ENCODE results near the gene RNU1-1. TPM values are rescaled to one million over a fixed set of nuclear protein-coding genes. Genes with fewer than 3 reads are reported as not detected.
"Not testable (repeated sequence)": the region's sequence is repeated elsewhere in the genome, so short reads cannot be mapped to it uniquely, and the experiment has no call there.

RNU1-1 gene
- total RNA-seq, 1 experiment from 2014 or later = 255 TPM

GRCh38 chr1:16493731-16494130, 20.4 kb downstream of the RNU1-1 start:
- not testable (repeated sequence) for DNase-seq (ENCODE audit: low spot score)

DNA sequence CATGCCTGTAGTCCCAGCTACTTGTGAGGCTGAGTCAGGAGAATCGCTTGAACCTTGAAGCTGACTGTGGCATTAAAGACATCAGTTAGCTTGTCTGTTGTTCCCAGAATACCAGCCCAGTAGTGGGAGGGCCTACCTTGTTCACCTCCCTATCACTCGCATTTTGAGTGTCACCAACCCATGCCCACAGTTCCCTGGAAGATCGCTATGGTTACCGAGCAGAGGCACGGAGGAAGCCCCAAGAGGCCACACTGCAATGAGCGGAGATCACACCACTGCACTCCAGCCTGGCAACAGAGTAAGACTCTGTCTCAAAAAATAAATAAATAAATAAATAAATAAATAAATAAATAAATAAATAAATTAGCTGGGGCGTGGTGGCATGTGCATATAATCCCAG, 21.1 kb downstream of the RNU1-1 start:
- DNase-seq (ENCODE audit: low spot score) = not testable (repeated sequence)

GRCh38 chr1:16491056-16491675, 22.9 kb downstream of the RNU1-1 start:
- no peak for DNase-seq (ENCODE audit: low spot score)

DNA sequence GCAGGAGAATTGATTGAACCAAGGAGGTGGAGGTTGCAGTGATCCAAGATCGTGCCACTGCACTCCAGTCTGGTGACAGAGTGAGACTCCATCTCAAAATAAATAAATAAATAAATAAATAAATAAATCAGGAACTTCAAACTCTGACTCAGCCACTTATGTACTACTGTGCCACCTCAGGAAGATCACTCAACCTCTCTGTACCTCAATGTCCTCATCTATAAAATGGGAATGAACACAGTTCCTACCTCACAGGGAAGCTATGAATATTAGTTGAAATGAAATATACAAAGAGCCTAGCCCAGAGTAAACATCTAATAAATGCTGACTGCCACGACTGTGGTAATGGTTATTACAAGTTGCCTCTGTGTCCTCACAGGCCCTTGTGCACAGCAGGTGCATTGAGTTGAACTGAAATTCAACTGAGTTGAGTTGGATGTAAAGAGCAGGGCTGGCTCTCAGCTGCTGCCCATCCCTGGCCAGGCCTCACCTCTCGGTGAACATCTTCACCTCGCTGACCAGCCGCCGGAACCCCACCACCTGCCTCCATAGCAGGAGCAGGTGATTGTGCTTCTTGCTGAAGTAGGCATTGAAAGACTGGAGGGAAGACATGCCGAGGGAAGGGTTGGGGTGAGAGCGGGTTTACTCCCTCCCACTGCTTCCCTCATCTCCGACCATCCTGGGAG, 24.7 kb downstream of the RNU1-1 start:
- not testable (repeated sequence) for DNase-seq (ENCODE audit: low spot score)

DNA sequence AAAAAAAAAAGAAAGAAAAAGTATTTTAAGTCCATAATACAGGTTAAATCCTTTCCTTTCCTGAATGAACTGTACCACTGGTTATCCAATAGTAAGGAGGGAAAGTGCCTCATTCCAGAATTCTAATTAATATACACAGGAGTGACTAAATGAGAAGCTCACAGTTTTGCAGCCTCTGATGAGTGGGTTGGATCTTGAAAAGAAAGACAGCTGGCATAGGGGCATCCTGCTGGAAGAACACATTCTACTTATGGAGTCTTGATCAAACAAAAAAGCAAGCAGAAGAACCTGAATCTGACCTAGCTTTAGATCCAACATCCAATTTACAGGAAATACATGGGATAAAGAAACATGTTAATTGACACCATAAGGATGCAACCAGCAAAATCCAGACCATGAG, 27.1 kb downstream of the RNU1-1 start:
- not testable (repeated sequence) for DNase-seq (ENCODE audit: low spot score)

GRCh38 chr1:16486316-16486715, 27.8 kb downstream of the RNU1-1 start:
- not testable (repeated sequence) for DNase-seq (ENCODE audit: low spot score)

DNA sequence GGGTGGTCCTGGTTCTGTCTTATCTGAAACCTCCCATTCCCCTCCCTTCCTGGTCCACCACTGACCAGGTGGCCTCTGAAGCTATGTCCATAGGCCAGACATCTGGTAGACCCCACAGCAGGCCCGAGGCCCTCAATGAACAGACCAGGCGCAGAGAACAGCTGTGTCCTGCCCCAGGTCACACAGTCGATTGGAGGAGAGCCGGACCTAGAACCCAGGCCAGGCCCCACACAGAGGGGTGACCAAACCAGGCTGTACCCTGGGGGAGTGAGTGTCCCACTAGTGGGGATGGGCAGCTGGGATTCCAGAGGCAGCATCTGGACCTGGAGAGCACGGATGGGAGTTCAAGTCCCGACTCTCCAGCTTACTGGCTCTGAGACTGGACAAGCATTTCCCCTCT, 29.2 kb downstream of the RNU1-1 start:
- DNase-seq (ENCODE audit: low spot score) = no peak

- DNase-seq (ENCODE audit: low spot score) = no peak
Measured at GRCh38 chr1:16484501-16484835, 29.6 kb downstream of the RNU1-1 start.

- not testable (repeated sequence) for DNase-seq (ENCODE audit: low spot score)
Measured at GRCh38 chr1:16483639-16484500, 30.2 kb downstream of the RNU1-1 start.

DNA sequence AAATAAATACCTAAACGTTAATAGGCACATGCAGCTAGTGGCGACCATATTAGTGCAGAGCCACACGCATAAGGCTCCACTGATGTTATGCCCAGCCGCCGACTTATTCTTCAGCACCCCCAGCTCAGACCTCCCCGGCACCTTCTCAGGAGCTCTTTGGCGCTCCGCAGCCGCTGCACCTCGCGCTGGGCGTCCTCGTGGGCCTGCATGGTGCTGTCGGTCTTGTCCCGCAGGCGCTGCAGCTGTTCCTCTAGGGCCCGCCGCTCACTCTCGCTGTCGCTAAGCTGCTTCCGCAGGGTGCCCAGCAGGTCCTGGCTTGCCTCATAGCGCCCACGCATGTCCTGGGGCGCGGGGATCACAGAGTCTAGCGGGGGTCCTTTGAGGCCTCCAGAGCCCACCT, 30.9 kb downstream of the RNU1-1 start:
- DNase-seq (ENCODE audit: low spot score) = not testable (repeated sequence)

GRCh38 chr1:16478091-16478490, 36.0 kb downstream of the RNU1-1 start:
- DNase-seq (ENCODE audit: low spot score) = no peak

- DNase-seq (ENCODE audit: low spot score) = not testable (repeated sequence)
Measured at GRCh38 chr1:16475771-16476770, 38.0 kb downstream of the RNU1-1 start.

- DNase-seq (ENCODE audit: low spot score) = not testable (repeated sequence)
Measured at GRCh38 chr1:16474891-16475290, 39.2 kb downstream of the RNU1-1 start.

GRCh38 chr1:16474166-16474800, 39.8 kb downstream of the RNU1-1 start:
- no peak for DNase-seq (ENCODE audit: low spot score)

DNA sequence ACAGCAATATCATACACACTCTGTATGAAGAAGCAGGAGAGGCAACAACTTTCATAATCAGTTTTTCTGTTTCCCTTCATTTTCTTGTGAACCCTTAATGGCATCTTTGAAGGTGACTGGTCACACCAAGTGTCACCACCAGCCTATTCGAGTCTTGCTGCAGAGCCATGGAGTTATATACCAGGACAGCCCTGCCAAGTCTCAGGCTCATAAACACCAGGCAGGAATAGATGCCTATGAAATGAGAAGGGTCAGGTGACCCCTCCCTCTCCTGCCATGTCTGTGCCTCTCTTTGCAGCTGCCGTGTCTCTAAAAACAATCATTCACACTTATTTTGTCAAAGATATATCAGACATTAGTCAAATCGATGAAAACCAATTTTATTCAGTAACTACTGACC, 45.5 kb downstream of the RNU1-1 start:
- no peak for DNase-seq (ENCODE audit: low spot score)

- no peak for DNase-seq (ENCODE audit: low spot score)
Measured at GRCh38 chr1:16464917-16465625, 49.0 kb downstream of the RNU1-1 start.
